IMR-90 (cell line): ENCODE data around the gene C1QTNF1. TPM values are rescaled to one million over a fixed set of nuclear protein-coding genes. Genes with fewer than 3 reads are reported as not detected.

Source experiments
- ATAC-seq: fragments of 200-7000 bp; cut with Tn5 transposase; 2 replicates; pipeline ENCODE4 v1.9.1; 2020; ENCODE audit warnings: low read depth, mild to moderate bottlenecking, moderate library complexity
- BruUV-seq: library from RNA; stranded (reverse); fragments of 400-500 nt; replicated peaks from 2 replicates; lab custom pipeline; 2021; lab: Mats Ljungman, UMichigan
- CTCF ChIA-PET: fragments of 300-600 bp; formaldehyde crosslinking; extraction: SDS; loops from one replicate; lab custom pipeline; 2021; ENCODE audit warnings: antibody characterized with exemption; lab: Yijun Ruan, JAX
- POLR2A ChIA-PET: fragments of 300-600 bp; sonication (Branson Sonifier 250); formaldehyde crosslinking; loops from one replicate; lab custom pipeline; 2022; ENCODE audit warnings: antibody characterized with exemption; ENCODE audit not compliant: unreplicated experiment; lab: Charles Lee
- DNase-seq: peaks from one replicate; pipeline ENCODE4 v3.0.0; 2013
- H2AFZ ChIP-seq: replicated peaks from 2 replicates; pipeline ENCODE3; 2013; ENCODE audit warnings: low read length, mild to moderate bottlenecking; ENCODE audit not compliant: poor library complexity
- H2AK5ac ChIP-seq: 2 replicates; pipeline ENCODE4 v1.6.1; 2013; ENCODE audit warnings: low read depth, low read length, inconsistent platforms
- H2AK9ac ChIP-seq: replicated peaks from 2 replicates; pipeline ENCODE3; 2013; ENCODE audit warnings: mild to moderate bottlenecking, low read depth, low read length, moderate library complexity; ENCODE audit not compliant: poor library complexity
- H2BK120ac ChIP-seq: 2 replicates; pipeline ENCODE4 v1.6.1; 2013; ENCODE audit warnings: low read depth, low read length, inconsistent platforms
- H2BK15ac ChIP-seq: 3 replicates; pipeline ENCODE4 v1.6.1; 2013; ENCODE audit warnings: low read depth, low read length, inconsistent platforms
- H2BK20ac ChIP-seq: 2 replicates; pipeline ENCODE4 v1.6.1; 2013; ENCODE audit warnings: low read depth, mild to moderate bottlenecking, inconsistent platforms, low read length, moderate library complexity
- H2BK5ac ChIP-seq: 2 replicates; pipeline ENCODE4 v1.6.1; 2013; ENCODE audit warnings: mild to moderate bottlenecking, low read depth, low read length, inconsistent platforms; ENCODE audit not compliant: poor library complexity, severe bottlenecking
- H3K14ac ChIP-seq: replicated peaks from 2 replicates; pipeline ENCODE4 v1.6.1; 2013; ENCODE audit warnings: low read depth, low read length, inconsistent platforms
- H3K18ac ChIP-seq: 2 replicates; pipeline ENCODE4 v1.6.1; 2013; ENCODE audit warnings: low read depth, low read length, control low read depth
- H3K23ac ChIP-seq: 2 replicates; pipeline ENCODE4 v1.6.1; 2013; ENCODE audit warnings: low read depth, low read length, inconsistent platforms
- H3K27ac ChIP-seq: 2 replicates; pipeline ENCODE4 v1.5.1; 2013; ENCODE audit warnings: mild to moderate bottlenecking, control low read depth, low read length; ENCODE audit not compliant: insufficient read depth
- H3K27me3 ChIP-seq: 2 replicates; pipeline ENCODE4 v1.6.1; 2013; ENCODE audit warnings: low read length; ENCODE audit not compliant: control insufficient read depth, insufficient read depth
- H3K36me3 ChIP-seq: 2 replicates; pipeline ENCODE4 v1.6.1; 2013; ENCODE audit warnings: low read length, mixed read lengths; ENCODE audit not compliant: control insufficient read depth, insufficient read depth
- H3K4ac ChIP-seq: 2 replicates; pipeline ENCODE4 v1.6.1; 2013; ENCODE audit warnings: low read depth, low read length, inconsistent platforms
- H3K4me1 ChIP-seq: 2 replicates; pipeline ENCODE4 v1.6.1; 2013; ENCODE audit warnings: low read length, mixed read lengths; ENCODE audit not compliant: control insufficient read depth, insufficient read depth
- H3K4me2 ChIP-seq: 2 replicates; pipeline ENCODE4 v1.6.1; 2013; ENCODE audit warnings: low read depth, mild to moderate bottlenecking, control low read depth, low read length, moderate library complexity
- H3K4me3 ChIP-seq: 2 replicates; pipeline ENCODE4 v1.5.1; 2013; ENCODE audit warnings: low read depth, mild to moderate bottlenecking, control low read depth, low read length, moderate library complexity; ENCODE audit not compliant: insufficient read depth
- H3K56ac ChIP-seq: 2 replicates; pipeline ENCODE4 v1.6.1; 2013; ENCODE audit warnings: low read length, inconsistent platforms; ENCODE audit not compliant: insufficient read depth; ENCODE audit errors: extremely low read depth
- H3K79me1 ChIP-seq, 2 experiments: 2 replicates each; pipeline ENCODE4 v1.6.1; 2013; ENCODE audit warnings: low read length in 2 of 2, inconsistent platforms in 1 of 2, low read depth in 1 of 2
- H3K9ac ChIP-seq: 2 replicates; pipeline ENCODE4 v1.6.1; 2013; ENCODE audit warnings: low read depth, low read length, control low read depth
- H3K9me1 ChIP-seq: 2 replicates; pipeline ENCODE4 v1.6.1; 2013; ENCODE audit warnings: low read length, inconsistent platforms; ENCODE audit not compliant: insufficient read depth
- H3K9me3 ChIP-seq: 2 replicates; pipeline ENCODE4 v1.6.1; 2013; ENCODE audit warnings: low read length; ENCODE audit not compliant: control insufficient read depth, insufficient read depth
- H4K20me1 ChIP-seq: 2 replicates; pipeline ENCODE4 v1.6.1; 2013; ENCODE audit warnings: low read length, inconsistent platforms; ENCODE audit not compliant: insufficient read depth
- H4K5ac ChIP-seq: 2 replicates; pipeline ENCODE4 v1.6.1; 2013; ENCODE audit warnings: mild to moderate bottlenecking, low read depth, low read length, control low read depth
- H4K8ac ChIP-seq, 2 experiments: 2 replicates each; pipeline ENCODE4 v1.6.1; 2013; ENCODE audit warnings: low read depth in 2 of 2, low read length in 2 of 2, control low read depth in 1 of 2, inconsistent platforms in 1 of 2
- H4K91ac ChIP-seq: 2 replicates; pipeline ENCODE4 v1.6.1; 2013; ENCODE audit warnings: low read depth, low read length, inconsistent platforms; ENCODE audit not compliant: insufficient read depth
- BHLHE40 ChIP-seq: fragments of 150-350 bp; IDR thresholded peaks from 2 replicates; pipeline ENCODE4 v1.6.1; 2016; ENCODE audit warnings: mild to moderate bottlenecking, low read depth, low read length
- CEBPB ChIP-seq: IDR thresholded peaks from 2 replicates; pipeline ENCODE4 v1.6.1; 2012; ENCODE audit warnings: low read depth, low read length, improper control_type of control experiment
- CHD1 ChIP-seq: IDR thresholded peaks from 2 replicates; pipeline ENCODE4 v1.6.1; 2012; ENCODE audit warnings: low read depth, low read length, improper control_type of control experiment
- FOS ChIP-seq: fragments of 150-350 bp; IDR thresholded peaks from 2 replicates; pipeline ENCODE4 v1.6.1; 2016; ENCODE audit warnings: low read depth, low read length
- SMC3 ChIP-seq: fragments of 150-350 bp; IDR thresholded peaks from 2 replicates; pipeline ENCODE4 v1.6.1; 2016; ENCODE audit warnings: low read depth, mild to moderate bottlenecking, antibody characterized with exemption, low read length, moderate library complexity
- WGBS, 2 experiments: methylation state at CpG; one replicate each; pipeline versions ENCODE4 v1.1.5 to v1.1.7; 2013; ENCODE audit warnings: missing lambda C conversion rate in 2 of 2; ENCODE audit not compliant: insufficient read length in 1 of 2; ENCODE audit errors: extremely low coverage in 2 of 2; 5-methylcytosine and 5-hydroxymethylcytosine counted together
- dilution Hi-C: fragments of 300-500 bp; cut with HindIII; formaldehyde crosslinking; loops from one replicate; pipeline ENCODE4 v1.14.3; 2018; ENCODE audit warnings: low sequenced_read_pairs; ENCODE audit not compliant: unreplicated experiment
- in situ Hi-C: fragments of 300-500 bp; cut with MboI; formaldehyde crosslinking; loops from 3 replicates; pipeline ENCODE4 v1.14.3; 2019; ENCODE audit warnings: low sequenced_read_pairs, inconsistent platforms, mixed read lengths
- intact Hi-C: fragments of 100-400 bp; cut with micrococcal nuclease; formaldehyde crosslinking; loops from 2 replicates; pipeline ENCODE4 v1.10.0; 2022
- polyA plus RNA-seq, 3 experiments: library from polyadenylated mRNA; depleted of rRNA; stranded (reverse); fragments of >200 nt; gene quantifications; 2 replicates each; pipeline ENCODE4 v1.2.3, GENCODE V29; 2012; ENCODE audit warnings: low replicate concordance in 1 of 3
- total RNA-seq: library from RNA; depleted of rRNA; stranded (reverse); fragments of >200 nt; gene quantifications from 2 replicates; pipeline ENCODE4 v1.2.3, GENCODE V29; 2012
- TF ChIP-seq, protein P1 (sequence below): conservative IDR thresholded peaks from 2 replicates; pipeline ENCODE4 v1.5.1; 2012; ENCODE audit warnings: mild to moderate bottlenecking, low read depth, low read length, improper control_type of control experiment
- TF ChIP-seq, protein P2 (sequence below): fragments of 150-350 bp; IDR thresholded peaks from 2 replicates; pipeline ENCODE4 v1.6.1; 2016; ENCODE audit warnings: low read depth, mild to moderate bottlenecking, low read length, moderate library complexity, borderline replicate concordance

The C1QTNF1 gene
- total and polyA plus RNA-seq, 2 of the 4 experiments (the other 2 are of a cell fraction) = 3.4 to 8.4 TPM

DNA sequence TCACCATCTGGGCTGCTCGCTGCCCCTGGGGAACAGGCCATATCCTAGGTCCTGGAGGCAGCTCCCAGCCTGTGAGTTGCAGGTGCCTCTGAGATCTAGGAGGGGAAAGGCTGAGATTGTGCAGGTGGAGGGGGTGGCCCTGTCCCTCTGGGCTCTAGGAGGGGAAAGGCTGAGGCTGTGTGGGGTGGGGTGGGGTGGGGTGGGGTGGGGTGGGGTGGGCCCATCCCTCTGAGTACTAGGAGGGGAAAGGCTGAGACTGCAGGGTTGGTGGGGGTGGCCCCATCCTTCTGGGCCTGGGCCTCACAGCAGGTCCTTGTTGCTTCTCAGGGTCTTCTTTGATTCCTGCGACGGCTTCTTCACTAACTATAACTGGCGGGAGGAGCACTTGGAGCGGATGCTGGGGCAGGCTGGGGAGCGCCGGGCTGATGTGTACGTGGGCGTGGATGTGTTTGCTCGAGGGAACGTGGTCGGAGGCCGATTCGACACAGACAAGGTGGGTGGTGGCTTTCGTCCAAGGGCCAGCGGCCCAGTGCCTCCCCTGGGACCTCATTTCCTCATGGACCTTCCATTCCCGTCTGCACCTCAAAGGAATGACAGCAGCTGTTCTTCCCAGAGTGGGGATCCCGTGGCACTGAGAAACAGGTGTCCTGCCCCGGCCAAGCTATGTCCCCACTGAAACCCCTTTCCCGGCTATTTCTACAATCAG lies 57.8 kb downstream of the C1QTNF1 start:
- TF ChIP-seq, protein P1, sequence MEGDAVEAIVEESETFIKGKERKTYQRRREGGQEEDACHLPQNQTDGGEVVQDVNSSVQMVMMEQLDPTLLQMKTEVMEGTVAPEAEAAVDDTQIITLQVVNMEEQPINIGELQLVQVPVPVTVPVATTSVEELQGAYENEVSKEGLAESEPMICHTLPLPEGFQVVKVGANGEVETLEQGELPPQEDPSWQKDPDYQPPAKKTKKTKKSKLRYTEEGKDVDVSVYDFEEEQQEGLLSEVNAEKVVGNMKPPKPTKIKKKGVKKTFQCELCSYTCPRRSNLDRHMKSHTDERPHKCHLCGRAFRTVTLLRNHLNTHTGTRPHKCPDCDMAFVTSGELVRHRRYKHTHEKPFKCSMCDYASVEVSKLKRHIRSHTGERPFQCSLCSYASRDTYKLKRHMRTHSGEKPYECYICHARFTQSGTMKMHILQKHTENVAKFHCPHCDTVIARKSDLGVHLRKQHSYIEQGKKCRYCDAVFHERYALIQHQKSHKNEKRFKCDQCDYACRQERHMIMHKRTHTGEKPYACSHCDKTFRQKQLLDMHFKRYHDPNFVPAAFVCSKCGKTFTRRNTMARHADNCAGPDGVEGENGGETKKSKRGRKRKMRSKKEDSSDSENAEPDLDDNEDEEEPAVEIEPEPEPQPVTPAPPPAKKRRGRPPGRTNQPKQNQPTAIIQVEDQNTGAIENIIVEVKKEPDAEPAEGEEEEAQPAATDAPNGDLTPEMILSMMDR = no peak
- no peak for TF ChIP-seq CEBPB
- TF ChIP-seq SMC3 = no peak
- TF ChIP-seq BHLHE40 = no peak
- no peak for TF ChIP-seq CHD1
- TF ChIP-seq, protein P2, sequence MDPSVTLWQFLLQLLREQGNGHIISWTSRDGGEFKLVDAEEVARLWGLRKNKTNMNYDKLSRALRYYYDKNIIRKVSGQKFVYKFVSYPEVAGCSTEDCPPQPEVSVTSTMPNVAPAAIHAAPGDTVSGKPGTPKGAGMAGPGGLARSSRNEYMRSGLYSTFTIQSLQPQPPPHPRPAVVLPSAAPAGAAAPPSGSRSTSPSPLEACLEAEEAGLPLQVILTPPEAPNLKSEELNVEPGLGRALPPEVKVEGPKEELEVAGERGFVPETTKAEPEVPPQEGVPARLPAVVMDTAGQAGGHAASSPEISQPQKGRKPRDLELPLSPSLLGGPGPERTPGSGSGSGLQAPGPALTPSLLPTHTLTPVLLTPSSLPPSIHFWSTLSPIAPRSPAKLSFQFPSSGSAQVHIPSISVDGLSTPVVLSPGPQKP = no peak
- TF ChIP-seq FOS = no peak
- H2AFZ ChIP-seq = no peak overlapping the region
- no peak overlapping the region for H3K27ac ChIP-seq
- no peak overlapping the region for H3K56ac ChIP-seq
- no peak overlapping the region for H2BK120ac ChIP-seq
- no peak overlapping the region for H2BK20ac ChIP-seq
- H4K91ac ChIP-seq = no peak overlapping the region
- BruUV-seq = no TSS peak
- no peaks in the 10 kb centered on the region for H3K79me1 ChIP-seq
- ATAC-seq = no peak
- intact Hi-C loops = loop anchor here (1.0 kb wide), 2 partner anchors 35 to 62 kb away; no protein-coding TSS in a partner anchor
- no peak overlapping the region for H2AK5ac ChIP-seq
- peaks cover 38% of the 10 kb centered on the region for H3K36me3 ChIP-seq
- ChIA-PET POLR2A (no interaction called here), CTCF (interaction anchor here (1.2 to 1.4 kb wide), 3 partner anchors 8 to 57 kb away, joined by 3 to 5 read pairs (median 3); no protein-coding TSS in a partner anchor)
- H3K14ac ChIP-seq = no peak overlapping the region
- H3K23ac ChIP-seq = no peak overlapping the region
- no peak overlapping the region for H2AK9ac ChIP-seq
- H3K4me2 ChIP-seq = no peak overlapping the region
- no peak overlapping the region for H2BK15ac ChIP-seq
- no peak for DNase-seq
- no peak overlapping the region for H3K9ac ChIP-seq
- no peaks in the 10 kb centered on the region for H3K9me1 ChIP-seq
- H4K20me1 ChIP-seq = 0 out of 2 replicates have a peak, but pooled peaks cover 4% of the 10 kb centered on the region
- no peak overlapping the region for H4K5ac ChIP-seq
- no peak overlapping the region for H2BK5ac ChIP-seq
- H3K27me3 ChIP-seq = no peaks in the 10 kb centered on the region
- H3K4ac ChIP-seq = no peak overlapping the region
- H3K18ac ChIP-seq = no peak overlapping the region
- H3K9me3 ChIP-seq = no peaks in the 10 kb centered on the region
- H3K4me1 ChIP-seq = no peaks in the 10 kb centered on the region
- in situ Hi-C loops = loop anchor here (5.0 to 25.0 kb wide), 3 partner anchors 59 to 631 kb away; partner anchors contain the start of gene C1QTNF1
- no peak overlapping the region for H4K8ac ChIP-seq
- 97% methylated on average over 7 of the region's 20 CpGs; no CpG with 5 or more reads in 1 of the 2 experiments for WGBS, 2 experiments
- no peak overlapping the region for H3K4me3 ChIP-seq
- dilution Hi-C loops = no loop called here
